GM19372 (cell line): ENCODE results near the gene TWIST2.

Source experiments
- ATAC-seq: cut with Tn5 transposase; IDR thresholded peaks from one replicate; pipeline ENCODE4 v1.9.1; 2021; ENCODE audit warnings: mild to moderate bottlenecking, low read depth, moderate library complexity; ENCODE audit not compliant: unreplicated experiment

TWIST2 gene

GRCh38 chr2:238915596-238915995 lies 67.7 kb downstream of the TWIST2 start:
- no peak for ATAC-seq

GRCh38 chr2:238916176-238916874 lies 68.4 kb downstream of the TWIST2 start:
- ATAC-seq = no peak

GRCh38 chr2:238916875-238917590 lies 69.1 kb downstream of the TWIST2 start:
- no peak for ATAC-seq

- no peak for ATAC-seq
Observed at GRCh38 chr2:238919307-238919706, 71.4 kb downstream of the TWIST2 start.

- ATAC-seq = no peak
Observed at GRCh38 chr2:238920053-238920452, 72.2 kb downstream of the TWIST2 start.

GRCh38 chr2:238920601-238921001 lies 72.7 kb downstream of the TWIST2 start:
- no peak for ATAC-seq

- ATAC-seq = no peak
Observed at GRCh38 chr2:238921259-238921658, 73.4 kb downstream of the TWIST2 start.

- no peak for ATAC-seq
Observed at GRCh38 chr2:238921681-238922319, 73.9 kb downstream of the TWIST2 start.

- ATAC-seq = no peak
Observed at GRCh38 chr2:238922435-238922834, 74.5 kb downstream of the TWIST2 start.

GRCh38 chr2:238924032-238924431 lies 76.1 kb downstream of the TWIST2 start:
- ATAC-seq = no peak

- ATAC-seq = no peak
Observed at GRCh38 chr2:238924796-238925195, 76.9 kb downstream of the TWIST2 start.

GRCh38 chr2:238925281-238925680 lies 77.4 kb downstream of the TWIST2 start:
- ATAC-seq = no peak

- no peak for ATAC-seq
Observed at GRCh38 chr2:238925816-238926521, 78.1 kb downstream of the TWIST2 start.

GRCh38 chr2:238926761-238927611 lies 79.1 kb downstream of the TWIST2 start:
- no peak for ATAC-seq

- no peak for ATAC-seq
Observed at GRCh38 chr2:238927746-238928519, 80.0 kb downstream of the TWIST2 start.

GRCh38 chr2:238928520-238929241 lies 80.8 kb downstream of the TWIST2 start:
- ATAC-seq = no peak

GRCh38 chr2:238929242-238930081 lies 81.6 kb downstream of the TWIST2 start:
- no peak for ATAC-seq

GRCh38 chr2:238930216-238930615 lies 82.3 kb downstream of the TWIST2 start:
- no peak for ATAC-seq
